GM12875 (cell line): ENCODE data around the gene C4orf50.

Experiments used
- H3K4me3 ChIP-seq: one replicate; pipeline ENCODE4 v1.5.1; 2011; ENCODE audit warnings: low read depth, low read length, control low read depth
- CTCF ChIP-seq: IDR thresholded peaks from 2 replicates; pipeline ENCODE4 v1.5.1; 2011; ENCODE audit warnings: low read depth, mild to moderate bottlenecking, control low read depth, inconsistent platforms, low read length, moderate library complexity, borderline replicate concordance; ENCODE audit not compliant: insufficient read depth

The C4orf50 gene

GRCh38 chr4:6017800-6018199 lies 431 bp downstream of the C4orf50 start:
- no peak overlapping the region for H3K4me3 ChIP-seq
- TF ChIP-seq CTCF, result no peak

GRCh38 chr4:6017030-6017429 lies 1.2 kb downstream of the C4orf50 start:
- H3K4me3 ChIP-seq, result no peak overlapping the region
- TF ChIP-seq CTCF, result no peak

GRCh38 chr4:6013564-6013963 lies 4.7 kb downstream of the C4orf50 start:
- H3K4me3 ChIP-seq, result no peak overlapping the region
- no peak for TF ChIP-seq CTCF

GRCh38 chr4:6012200-6012599 lies 6.0 kb downstream of the C4orf50 start:
- TF ChIP-seq CTCF, result no peak
- no peak overlapping the region for H3K4me3 ChIP-seq

- no peak overlapping the region for H3K4me3 ChIP-seq
Measured at GRCh38 chr4:6011686-6012085, 6.5 kb downstream of the C4orf50 start.

GRCh38 chr4:6011271-6011671 lies 7.0 kb downstream of the C4orf50 start:
- H3K4me3 ChIP-seq, result no peak overlapping the region
- no peak for TF ChIP-seq CTCF

More at GRCh38 chr4:6011686-6012085, 6.5 kb downstream of the C4orf50 start:
- TF ChIP-seq CTCF, result no peak

- TF ChIP-seq CTCF, result no peak
- H3K4me3 ChIP-seq, result no peak overlapping the region
Measured at GRCh38 chr4:6010789-6011188, 7.4 kb downstream of the C4orf50 start.
